H1 (cell line): Measurements from ENCODE around the gene CTIF. TPM values are rescaled to one million over a fixed set of nuclear protein-coding genes. Genes with fewer than 3 reads are reported as not detected.

ENCODE experiments used
- CTCF ChIA-PET: fragments of 300-600 bp; sonication (Branson Sonifier 250); formaldehyde crosslinking; loops from one replicate; lab custom pipeline; 2021; ENCODE audit not compliant: partially characterized antibody; lab: Charles Lee
- POLR2A ChIA-PET: fragments of 300-600 bp; sonication (Branson Sonifier 250); formaldehyde crosslinking; loops from one replicate; lab custom pipeline; 2021; ENCODE audit warnings: inconsistent platforms; ENCODE audit not compliant: partially characterized antibody; lab: Charles Lee
- DNase-seq, 2 experiments: peaks; one replicate each; pipeline versions ENCODE4 v3.0.0 to v3.0.0-alpha.2; 2010 to 2022; ENCODE audit warnings: low spot score in 2 of 2, low read depth in 1 of 2, mixed read lengths in 1 of 2
- FAIRE-seq: peaks from 2 replicates; lab custom pipeline; 2011; peaks lifted over from hg19 to GRCh38; lab: Jason Lieb, UNC
- H2AFZ ChIP-seq: 2 replicates; pipeline ENCODE4 v1.8.1; 2012; ENCODE audit warnings: low read length, inconsistent platforms
- H2AK5ac ChIP-seq: 2 replicates; pipeline ENCODE4 v1.6.1; 2013; ENCODE audit warnings: low read depth, low read length
- H2BK120ac ChIP-seq: replicated peaks from 2 replicates; pipeline ENCODE3; 2013; ENCODE audit warnings: low read depth, low read length, inconsistent platforms
- H2BK12ac ChIP-seq: 2 replicates; pipeline ENCODE4 v1.6.1; 2013; ENCODE audit warnings: low read depth, low read length
- H2BK15ac ChIP-seq: 2 replicates; pipeline ENCODE4 v1.6.1; 2013; ENCODE audit warnings: low read length
- H2BK20ac ChIP-seq: 2 replicates; pipeline ENCODE4 v1.6.1; 2013; ENCODE audit warnings: low read length
- H2BK5ac ChIP-seq: 2 replicates; pipeline ENCODE4 v1.6.1; 2013; ENCODE audit warnings: low read depth, low read length
- H3K14ac ChIP-seq: 2 replicates; pipeline ENCODE4 v1.6.1; 2013; ENCODE audit warnings: inconsistent platforms; ENCODE audit not compliant: insufficient read length
- H3K18ac ChIP-seq: 2 replicates; pipeline ENCODE4 v1.6.1; 2013; ENCODE audit warnings: low read length; ENCODE audit errors: extremely low read depth
- H3K23ac ChIP-seq: 2 replicates; pipeline ENCODE4 v1.6.1; 2013; ENCODE audit warnings: inconsistent platforms; ENCODE audit not compliant: insufficient read length
- H3K23me2 ChIP-seq: 2 replicates; pipeline ENCODE4 v1.6.1; 2013; ENCODE audit warnings: low read depth, low read length
- H3K27ac ChIP-seq: 2 replicates; pipeline ENCODE4 v1.6.1; 2011; ENCODE audit warnings: low read depth, low read length, inconsistent platforms
- H3K27me3 ChIP-seq, 4 experiments: replicated peaks in 1 of 4; 1 replicate in 1 of 4; 2 replicates in 3 of 4; pipeline versions ENCODE4 v1.6.1 to v1.8.1; 2011 to 2013; ENCODE audit warnings: low read length in 3 of 4, mild to moderate bottlenecking in 3 of 4, inconsistent platforms in 2 of 4, mixed read lengths in 2 of 4, moderate library complexity in 1 of 4; ENCODE audit not compliant: control insufficient read depth in 3 of 4, insufficient read depth in 3 of 4; ENCODE audit errors: extremely low read depth in 1 of 4
- H3K36me3 ChIP-seq, 4 experiments: 2 replicates each; pipeline versions ENCODE4 v1.6.1 to v1.8.1; 2011 to 2013; ENCODE audit warnings: mild to moderate bottlenecking in 4 of 4, low read length in 3 of 4, moderate library complexity in 2 of 4, control low read depth in 1 of 4, inconsistent platforms in 1 of 4; ENCODE audit not compliant: insufficient read depth in 4 of 4, control insufficient read depth in 2 of 4
- H3K4ac ChIP-seq: replicated peaks from 2 replicates; pipeline ENCODE3; 2013; ENCODE audit warnings: low read length, low read depth, mixed read lengths, inconsistent platforms; ENCODE audit not compliant: insufficient read length
- H3K4me1 ChIP-seq, 4 experiments: replicated peaks in 1 of 4; 1 replicate in 1 of 4; 2 replicates in 3 of 4; pipeline versions ENCODE4 v1.6.1 to v1.8.1; 2011 to 2013; ENCODE audit warnings: low read length in 3 of 4, inconsistent platforms in 2 of 4, mixed read lengths in 1 of 4; ENCODE audit not compliant: insufficient read depth in 4 of 4, control insufficient read depth in 3 of 4
- H3K4me2 ChIP-seq, 2 experiments: 2 replicates each; pipeline versions ENCODE4 v1.6.1 to v1.8.1; 2011 to 2013; ENCODE audit warnings: low read depth in 2 of 2, low read length in 2 of 2, control low read depth in 1 of 2, inconsistent platforms in 1 of 2, mild to moderate bottlenecking in 1 of 2; ENCODE audit not compliant: insufficient read depth in 1 of 2
- H3K4me3 ChIP-seq, 4 experiments: fragments of 200-600, 300-600 bp in 1 of 4; sonication (generic), shearing (Covaris generic), sonication (Bioruptor Twin) in 1 of 4; 2 replicates each; pipeline versions ENCODE4 v1.5.1 to v1.8.1; 2011 to 2016; ENCODE audit warnings: low read length in 4 of 4, low read depth in 3 of 4, control low read depth in 2 of 4, inconsistent platforms in 2 of 4, mild to moderate bottlenecking in 2 of 4, mixed read lengths in 1 of 4, moderate library complexity in 1 of 4; ENCODE audit not compliant: insufficient read depth in 2 of 4; ENCODE audit errors: extremely low read depth in 1 of 4
- H3K56ac ChIP-seq: replicated peaks from 2 replicates; pipeline ENCODE3; 2013; ENCODE audit warnings: low read depth, mild to moderate bottlenecking, mixed read lengths, low read length, inconsistent platforms; ENCODE audit not compliant: insufficient read length
- H3K79me1 ChIP-seq: 2 replicates; pipeline ENCODE4 v1.6.1; 2013; ENCODE audit warnings: low read depth, low read length, control low read depth
- H3K79me2 ChIP-seq, 2 experiments: 2 replicates each; pipeline versions ENCODE4 v1.6.1 to v1.8.1; 2012 to 2013; ENCODE audit warnings: low read length in 2 of 2, mild to moderate bottlenecking in 2 of 2, inconsistent platforms in 1 of 2; ENCODE audit not compliant: insufficient read depth in 2 of 2, control insufficient read depth in 1 of 2
- H3K9ac ChIP-seq, 4 experiments: replicated peaks in 1 of 4; 1 replicate in 1 of 4; 2 replicates in 3 of 4; pipeline versions ENCODE4 v1.6.1 to v1.8.1; 2011 to 2013; ENCODE audit warnings: low read depth in 3 of 4, low read length in 3 of 4, control low read depth in 2 of 4, mild to moderate bottlenecking in 2 of 4, moderate library complexity in 2 of 4, inconsistent platforms in 1 of 4; ENCODE audit errors: extremely low read depth in 1 of 4
- H3K9me3 ChIP-seq, 2 experiments: 2 replicates each; pipeline versions ENCODE4 v1.6.1 to v1.8.1; 2012 to 2013; ENCODE audit warnings: mild to moderate bottlenecking in 2 of 2, moderate library complexity in 2 of 2, control low read depth in 1 of 2, inconsistent platforms in 1 of 2, low read depth in 1 of 2, low read length in 1 of 2, mixed read lengths in 1 of 2; ENCODE audit not compliant: insufficient read depth in 2 of 2
- H4K20me1 ChIP-seq, 2 experiments: replicated peaks in 1 of 2; 2 replicates each; pipeline versions ENCODE3 to v1.8.1; 2011 to 2013; ENCODE audit warnings: inconsistent platforms in 2 of 2, low read length in 2 of 2, mild to moderate bottlenecking in 1 of 2; ENCODE audit not compliant: insufficient read depth in 2 of 2, control insufficient read depth in 1 of 2
- H4K5ac ChIP-seq: 2 replicates; pipeline ENCODE4 v1.6.1; 2013; ENCODE audit warnings: low read length, low read depth, mixed read lengths, inconsistent platforms; ENCODE audit not compliant: insufficient read length
- H4K8ac ChIP-seq: 2 replicates; pipeline ENCODE4 v1.8.0; 2013; ENCODE audit warnings: mild to moderate bottlenecking, moderate library complexity, low read length, inconsistent platforms; ENCODE audit not compliant: insufficient read depth; ENCODE audit errors: extremely low read depth
- H4K91ac ChIP-seq: replicated peaks from 2 replicates; pipeline ENCODE3; 2013; ENCODE audit warnings: low read length, mixed read lengths, inconsistent platforms; ENCODE audit not compliant: insufficient read length
- BCL11A ChIP-seq, 2 experiments: IDR thresholded peaks; one replicate each; pipeline ENCODE4 v1.6.1; 2011; ENCODE audit warnings: low read depth in 2 of 2, low read length in 2 of 2, mild to moderate bottlenecking in 2 of 2
- CBX5 ChIP-seq: fragments of 300-800, 300-1000 bp; sonication (generic); IDR thresholded peaks from 2 replicates; pipeline ENCODE4 v1.7.1; 2016; ENCODE audit warnings: antibody characterized with exemption, low read length, low read depth
- NRF1 ChIP-seq: IDR thresholded peaks from 2 replicates; pipeline ENCODE4 v1.6.1; 2011; ENCODE audit warnings: mild to moderate bottlenecking, low read depth, low read length, improper control_type of control experiment
- PHF8 ChIP-seq: fragments of 200-600 bp; sonication (generic); conservative IDR thresholded peaks from 2 replicates; pipeline ENCODE4 v1.7.1; 2012; ENCODE audit warnings: low read depth, mild to moderate bottlenecking, inconsistent platforms, low read length, moderate library complexity
- RNF2 ChIP-seq: fragments of 200-900, 300-1000 bp; sonication (generic); IDR thresholded peaks from 2 replicates; pipeline ENCODE4 v1.7.1; 2016; ENCODE audit warnings: borderline replicate concordance, low read depth, mild to moderate bottlenecking, antibody characterized with exemption, low read length; ENCODE audit not compliant: poor library complexity, severe bottlenecking; ENCODE audit errors: missing control alignments
- SIRT6 ChIP-seq: IDR thresholded peaks from one replicate; pipeline ENCODE4 v1.7.1; 2012; ENCODE audit warnings: low read length, inconsistent platforms
- SIX5 ChIP-seq: IDR thresholded peaks from 2 replicates; pipeline ENCODE4 v1.6.1; 2011; ENCODE audit warnings: mild to moderate bottlenecking, low read depth, low read length
- SUZ12 ChIP-seq: fragments of 200-600 bp; sonication (generic); IDR thresholded peaks from 2 replicates; pipeline ENCODE4 v1.6.1; 2012; ENCODE audit warnings: mild to moderate bottlenecking, inconsistent platforms, low read length, moderate library complexity, mixed read lengths
- YY1 ChIP-seq: IDR thresholded peaks from 2 replicates; pipeline ENCODE4 v1.6.1; 2011; ENCODE audit warnings: low read depth, mild to moderate bottlenecking, low read length
- WGBS, 2 experiments: shearing (Covaris generic) in 1 of 2; methylation state at CpG; one replicate each; pipeline versions ENCODE4 v1.1.6 to v1.1.7; 2013 to 2015; ENCODE audit warnings: low lambda C conversion rate in 2 of 2, mixed read lengths in 2 of 2, inconsistent platforms in 1 of 2, low coverage in 1 of 2, missing lambda C conversion rate in 1 of 2; ENCODE audit not compliant: insufficient replicate concordance in 2 of 2, insufficient coverage in 1 of 2, insufficient read length in 1 of 2; ENCODE audit errors: extremely low coverage in 1 of 2, missing lambda C conversion rate in 1 of 2; 5-methylcytosine and 5-hydroxymethylcytosine counted together
- polyA plus RNA-seq, 7 experiments: library from polyadenylated mRNA; depleted of rRNA in 3 of 7; stranded (reverse) in 5 of 7; unstranded in 2 of 7; fragments of >200 nt in 5 of 7; fragments of 200-250 nt in 2 of 7; gene quantifications; 1 replicate in 5 of 7; 2 replicates in 1 of 7; 4 replicates in 1 of 7; pipeline versions ENCODE4 v1.2.1 to v1.2.3, GENCODE V29; 2011 to 2013; ENCODE audit warnings: missing spikeins in 2 of 7, mixed read lengths in 2 of 7
- total RNA-seq: library from RNA; stranded (reverse); fragmentation: NEBNext Ultra II Directional; extraction: Animal tissue kit (Norgen Biotek cat#: 25700); gene quantifications from 2 replicates; pipeline ENCODE4 v1.2.1, GENCODE V29; 2021
- TF ChIP-seq, protein P1 (sequence below): IDR thresholded peaks from 2 replicates; pipeline ENCODE4 v1.6.1; 2012; ENCODE audit warnings: inconsistent platforms

The CTIF gene
- total and polyA plus RNA-seq, 2 of the 8 experiments (the other 6 are each of a cell fraction or from before 2014, with no cell fraction given) = 9.0 to 17.8 TPM

DNA sequence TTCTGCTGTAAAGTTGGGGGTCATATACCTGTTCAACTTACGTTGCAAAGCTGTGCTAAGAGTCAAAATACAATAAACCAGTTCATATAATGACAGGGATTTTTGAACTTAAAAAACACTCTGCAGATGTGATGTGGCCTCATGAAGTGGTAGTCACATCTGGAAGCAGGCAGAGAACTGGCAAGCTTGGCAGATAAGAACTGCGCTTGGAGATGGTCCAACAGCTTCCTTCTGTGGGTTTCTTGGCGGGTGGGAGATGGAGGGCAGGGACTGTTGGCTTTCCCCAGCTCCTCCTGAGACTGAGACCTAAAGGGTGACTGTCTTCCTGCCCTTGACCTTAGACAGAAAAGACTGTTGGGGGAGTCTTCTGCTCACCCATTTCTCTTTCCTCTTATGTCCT, 140.4 kb downstream of the CTIF start:
- H3K79me2 ChIP-seq = no peaks in the 10 kb centered on the region
- no peak overlapping the region for H3K14ac ChIP-seq
- no peak overlapping the region for H2AK5ac ChIP-seq
- H3K27me3 ChIP-seq = no peaks in the 10 kb centered on the region
- H3K36me3 ChIP-seq = no peaks in the 10 kb centered on the region
- H3K56ac ChIP-seq = no peak overlapping the region
- ChIA-PET POLR2A (interaction anchor here (0.5 kb wide), 1 partner anchor 809 kb away, joined by 3 read pairs; no protein-coding TSS in a partner anchor), CTCF (no interaction called here)
- H3K4me3 ChIP-seq = no peak overlapping the region
- FAIRE-seq (no peak), DNase-seq (no peak)
- H4K20me1 ChIP-seq = no peaks in the 10 kb centered on the region
- no peak overlapping the region for H4K5ac ChIP-seq
- no peak overlapping the region for H4K91ac ChIP-seq
- no peak overlapping the region for H3K27ac ChIP-seq
- H3K9me3 ChIP-seq = no peaks in the 10 kb centered on the region
- no peak overlapping the region for H2BK120ac ChIP-seq
- no peak overlapping the region for H3K4me2 ChIP-seq
- H2BK12ac ChIP-seq = no peak overlapping the region
- H3K4me1 ChIP-seq = peaks cover 0 to 3% (median under 1%) of the 10 kb centered on the region in 4 experiments; a peak in 2 of 7 replicates
- no peak overlapping the region for H3K23ac ChIP-seq
- H2BK5ac ChIP-seq = no peak overlapping the region
- no peak overlapping the region for H4K8ac ChIP-seq
- no peak overlapping the region for H3K18ac ChIP-seq
- H3K23me2 ChIP-seq = no peaks in the 10 kb centered on the region
- no peak overlapping the region for H3K4ac ChIP-seq
- no peak overlapping the region for H3K9ac ChIP-seq
- WGBS, 2 experiments = 90% methylated on average over 3 of the region's 3 CpGs; no CpG with 5 or more reads in 1 of the 2 experiments
- H2BK20ac ChIP-seq = no peak overlapping the region
- no peaks in the 10 kb centered on the region for H3K79me1 ChIP-seq
- no peak overlapping the region for H2BK15ac ChIP-seq
- H2AFZ ChIP-seq = no peak overlapping the region
- TF ChIP-seq RNF2 = no peak
- no peak for TF ChIP-seq PHF8
- no peak for TF ChIP-seq YY1
- TF ChIP-seq, protein P1, sequence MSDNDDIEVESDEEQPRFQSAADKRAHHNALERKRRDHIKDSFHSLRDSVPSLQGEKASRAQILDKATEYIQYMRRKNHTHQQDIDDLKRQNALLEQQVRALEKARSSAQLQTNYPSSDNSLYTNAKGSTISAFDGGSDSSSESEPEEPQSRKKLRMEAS = no peak
- TF ChIP-seq CBX5 = no peak
- TF ChIP-seq SUZ12 = no peak
- TF ChIP-seq SIX5 = no peak
- TF ChIP-seq NRF1 = no peak
- TF ChIP-seq BCL11A (IDR thresholded peaks at IDR 0.05; ENCODE audit: low read depth in 2 of 2, low read length in 2 of 2) = no peak
- no peak for TF ChIP-seq SIRT6
